GM12872 (cell line): ENCODE measurements around the gene USP17L17.
"Not testable (repeated sequence)": the region's sequence is repeated elsewhere in the genome, so short reads cannot be mapped to it uniquely, and the experiment has no call there.

Experiments used
- TF ChIP-seq, protein P1 (sequence below): IDR thresholded peaks from 3 replicates; pipeline ENCODE4 v1.5.1; 2011; ENCODE audit warnings: low read depth, mild to moderate bottlenecking, low read length, moderate library complexity; ENCODE audit not compliant: insufficient read depth

USP17L17 gene, protein sequence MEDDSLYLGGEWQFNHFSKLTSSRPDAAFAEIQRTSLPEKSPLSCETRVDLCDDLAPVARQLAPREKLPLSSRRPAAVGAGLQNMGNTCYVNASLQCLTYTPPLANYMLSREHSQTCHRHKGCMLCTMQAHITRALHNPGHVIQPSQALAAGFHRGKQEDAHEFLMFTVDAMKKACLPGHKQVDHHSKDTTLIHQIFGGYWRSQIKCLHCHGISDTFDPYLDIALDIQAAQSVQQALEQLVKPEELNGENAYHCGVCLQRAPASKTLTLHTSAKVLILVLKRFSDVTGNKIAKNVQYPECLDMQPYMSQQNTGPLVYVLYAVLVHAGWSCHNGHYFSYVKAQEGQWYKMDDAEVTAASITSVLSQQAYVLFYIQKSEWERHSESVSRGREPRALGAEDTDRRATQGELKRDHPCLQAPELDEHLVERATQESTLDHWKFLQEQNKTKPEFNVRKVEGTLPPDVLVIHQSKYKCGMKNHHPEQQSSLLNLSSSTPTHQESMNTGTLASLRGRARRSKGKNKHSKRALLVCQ

DNA sequence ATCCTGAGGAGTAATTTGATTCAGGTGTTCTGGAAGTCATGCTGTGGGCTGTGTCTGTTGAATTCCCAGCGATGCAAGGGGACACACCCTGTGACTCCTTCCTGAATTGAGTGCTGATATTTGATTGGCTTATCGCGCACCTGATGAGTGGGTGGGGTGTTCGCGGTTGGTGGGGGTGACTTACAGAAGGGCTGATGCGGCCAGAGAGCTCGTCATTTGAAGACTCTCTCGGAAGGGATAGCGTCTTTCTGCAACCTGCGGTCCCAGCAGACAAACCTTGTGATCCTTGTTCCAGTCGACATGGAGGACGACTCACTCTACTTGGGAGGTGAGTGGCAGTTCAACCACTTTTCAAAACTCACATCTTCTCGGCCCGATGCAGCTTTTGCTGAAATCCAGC lies at the start of gene USP17L17:
Gene USP17L17, plus strand, starts transcription at position 301 of the 400 bp plus-strand sequence. Its CDS starts 0 bp downstream, at position 301.
- TF ChIP-seq, protein P1, sequence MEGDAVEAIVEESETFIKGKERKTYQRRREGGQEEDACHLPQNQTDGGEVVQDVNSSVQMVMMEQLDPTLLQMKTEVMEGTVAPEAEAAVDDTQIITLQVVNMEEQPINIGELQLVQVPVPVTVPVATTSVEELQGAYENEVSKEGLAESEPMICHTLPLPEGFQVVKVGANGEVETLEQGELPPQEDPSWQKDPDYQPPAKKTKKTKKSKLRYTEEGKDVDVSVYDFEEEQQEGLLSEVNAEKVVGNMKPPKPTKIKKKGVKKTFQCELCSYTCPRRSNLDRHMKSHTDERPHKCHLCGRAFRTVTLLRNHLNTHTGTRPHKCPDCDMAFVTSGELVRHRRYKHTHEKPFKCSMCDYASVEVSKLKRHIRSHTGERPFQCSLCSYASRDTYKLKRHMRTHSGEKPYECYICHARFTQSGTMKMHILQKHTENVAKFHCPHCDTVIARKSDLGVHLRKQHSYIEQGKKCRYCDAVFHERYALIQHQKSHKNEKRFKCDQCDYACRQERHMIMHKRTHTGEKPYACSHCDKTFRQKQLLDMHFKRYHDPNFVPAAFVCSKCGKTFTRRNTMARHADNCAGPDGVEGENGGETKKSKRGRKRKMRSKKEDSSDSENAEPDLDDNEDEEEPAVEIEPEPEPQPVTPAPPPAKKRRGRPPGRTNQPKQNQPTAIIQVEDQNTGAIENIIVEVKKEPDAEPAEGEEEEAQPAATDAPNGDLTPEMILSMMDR = not testable (repeated sequence)

DNA sequence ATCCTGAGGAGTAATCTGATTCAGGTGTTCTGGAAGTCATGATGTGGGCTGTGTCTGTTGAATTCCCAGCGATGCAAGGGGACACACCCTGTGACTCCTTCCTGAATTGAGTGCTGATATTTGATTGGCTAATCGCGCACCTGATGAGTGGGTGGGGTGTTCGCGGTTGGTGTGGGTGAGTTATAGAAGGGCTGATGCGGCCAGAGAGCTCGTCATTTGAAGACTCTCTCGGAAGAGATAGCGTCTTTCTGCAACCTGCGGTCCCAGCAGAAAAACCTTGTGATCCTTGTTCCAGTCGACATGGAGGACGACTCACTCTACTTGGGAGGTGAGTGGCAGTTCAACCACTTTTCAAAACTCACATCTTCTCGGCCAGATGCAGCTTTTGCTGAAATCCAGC lies 33.3 kb upstream of the USP17L17 start, which contains the start of gene USP17L10:
Gene USP17L10, plus strand, starts transcription at position 301 of the 400 bp plus-strand sequence. Its CDS starts 0 bp downstream, at position 301.
- TF ChIP-seq, protein P1 = not testable (repeated sequence)

DNA sequence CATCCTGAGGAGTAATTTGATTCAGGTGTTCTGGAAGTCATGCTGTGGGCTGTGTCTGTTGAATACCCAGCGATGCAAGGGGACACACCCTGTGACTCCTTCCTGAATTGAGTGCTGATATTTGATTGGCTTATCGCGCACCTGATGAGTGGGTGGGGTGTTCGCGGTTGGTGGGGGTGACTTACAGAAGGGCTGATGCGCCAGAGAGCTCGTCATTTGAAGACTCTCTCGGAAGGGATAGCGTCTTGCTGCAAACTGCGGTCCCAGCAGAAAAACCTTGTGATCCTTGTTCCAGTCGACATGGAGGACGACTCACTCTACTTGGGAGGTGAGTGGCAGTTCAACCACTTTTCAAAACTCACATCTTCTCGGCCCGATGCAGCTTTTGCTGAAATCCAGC lies 28.6 kb upstream of the USP17L17 start, which contains the start of gene USP17L11:
Gene USP17L11, plus strand, starts transcription at position 301 of the 400 bp plus-strand sequence. Its CDS starts 0 bp downstream, at position 301.
- TF ChIP-seq, protein P1 = not testable (repeated sequence)

- TF ChIP-seq, protein P1 = not testable (repeated sequence)
Observed at GRCh38 chr4:9219852-9220251, 23.8 kb upstream of the USP17L17 start, which contains the start of gene USP17L12. USP17L12 (plus strand) TSS chr4:9220152; CDS start chr4:9220152, 0 bp downstream.

DNA sequence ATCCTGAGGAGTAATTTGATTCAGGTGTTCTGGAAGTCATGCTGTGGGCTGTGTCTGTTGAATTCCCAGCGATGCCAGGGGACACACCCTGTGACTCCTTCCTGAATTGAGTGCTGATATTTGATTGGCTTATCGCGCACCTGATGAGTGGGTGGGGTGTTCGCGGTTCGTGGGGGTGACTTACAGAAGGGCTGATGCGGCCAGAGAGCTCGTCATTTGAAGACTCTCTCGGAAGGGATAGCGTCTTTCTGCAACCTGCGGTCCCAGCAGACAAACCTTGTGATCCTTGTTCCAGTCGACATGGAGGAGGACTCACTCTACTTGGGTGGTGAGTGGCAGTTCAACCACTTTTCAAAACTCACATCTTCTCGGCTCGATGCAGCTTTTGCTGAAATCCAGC lies 19.1 kb upstream of the USP17L17 start, which contains the start of gene USP17L13:
Gene USP17L13, plus strand, starts transcription at position 301 of the 400 bp plus-strand sequence. Its CDS starts 0 bp downstream, at position 301.
- TF ChIP-seq, protein P1 = not testable (repeated sequence)

DNA sequence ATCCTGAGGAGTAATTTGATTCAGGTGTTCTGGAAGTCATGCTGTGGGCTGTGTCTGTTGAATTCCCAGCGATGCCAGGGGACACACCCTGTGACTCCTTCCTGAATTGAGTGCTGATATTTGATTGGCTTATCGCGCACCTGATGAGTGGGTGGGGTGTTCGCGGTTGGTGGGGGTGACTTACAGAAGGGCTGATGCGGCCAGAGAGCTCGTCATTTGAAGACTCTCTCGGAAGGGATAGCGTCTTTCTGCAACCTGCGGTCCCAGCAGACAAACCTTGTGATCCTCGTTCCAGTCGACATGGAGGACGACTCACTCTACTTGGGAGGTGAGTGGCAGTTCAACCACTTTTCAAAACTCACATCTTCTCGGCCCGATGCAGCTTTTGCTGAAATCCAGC lies 9.6 kb upstream of the USP17L17 start, which contains the start of gene USP17L15:
Gene USP17L15, plus strand, starts transcription at position 301 of the 400 bp plus-strand sequence. Its CDS starts 0 bp downstream, at position 301.
- TF ChIP-seq, protein P1 = not testable (repeated sequence)

DNA sequence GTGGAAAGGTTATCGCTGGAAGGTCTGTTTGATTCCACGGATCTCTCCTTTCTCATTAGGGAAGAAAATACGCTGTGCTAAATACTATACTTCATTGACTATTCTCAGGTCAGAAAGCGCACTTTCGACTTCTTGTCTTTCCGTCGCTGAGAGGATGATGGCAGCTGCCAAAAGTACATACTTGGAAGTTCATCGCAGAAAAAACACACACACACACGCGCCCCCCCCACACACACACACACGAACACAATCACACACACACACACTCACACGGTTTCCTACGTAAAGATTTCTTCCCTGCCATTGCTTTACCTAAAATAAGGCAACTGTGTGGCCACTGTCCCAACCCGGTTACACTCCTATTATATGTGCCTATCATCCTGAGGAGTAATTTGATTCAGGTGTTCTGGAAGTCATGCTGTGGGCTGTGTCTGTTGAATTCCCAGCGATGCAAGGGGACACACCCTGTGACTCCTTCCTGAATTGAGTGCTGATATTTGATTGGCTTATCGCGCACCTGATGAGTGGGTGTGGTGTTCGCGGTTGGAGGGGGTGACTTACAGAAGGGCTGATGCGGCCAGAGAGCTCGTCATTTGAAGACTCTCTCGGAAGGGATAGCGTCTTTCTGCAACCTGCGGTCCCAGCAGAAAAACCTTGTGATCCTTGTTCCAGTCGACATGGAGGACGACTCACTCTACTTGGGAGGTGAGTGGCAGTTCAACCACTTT lies 4.4 kb downstream of the USP17L17 start, which contains the start of gene USP17L18:
Gene USP17L18, plus strand, starts transcription at position 678 of the 728 bp plus-strand sequence. Its CDS starts 0 bp downstream, at position 678.
- TF ChIP-seq, protein P1 = not testable (repeated sequence)
